CD1c-positive myeloid dendritic cell (primary cell): Measurements from ENCODE around the gene TCTN2.

ENCODE experiments used
- DNase-seq: peaks from one replicate; pipeline ENCODE4 v3.0.0-alpha.2; 2016; ENCODE audit errors: extremely low spot score

Gene TCTN2

DNA sequence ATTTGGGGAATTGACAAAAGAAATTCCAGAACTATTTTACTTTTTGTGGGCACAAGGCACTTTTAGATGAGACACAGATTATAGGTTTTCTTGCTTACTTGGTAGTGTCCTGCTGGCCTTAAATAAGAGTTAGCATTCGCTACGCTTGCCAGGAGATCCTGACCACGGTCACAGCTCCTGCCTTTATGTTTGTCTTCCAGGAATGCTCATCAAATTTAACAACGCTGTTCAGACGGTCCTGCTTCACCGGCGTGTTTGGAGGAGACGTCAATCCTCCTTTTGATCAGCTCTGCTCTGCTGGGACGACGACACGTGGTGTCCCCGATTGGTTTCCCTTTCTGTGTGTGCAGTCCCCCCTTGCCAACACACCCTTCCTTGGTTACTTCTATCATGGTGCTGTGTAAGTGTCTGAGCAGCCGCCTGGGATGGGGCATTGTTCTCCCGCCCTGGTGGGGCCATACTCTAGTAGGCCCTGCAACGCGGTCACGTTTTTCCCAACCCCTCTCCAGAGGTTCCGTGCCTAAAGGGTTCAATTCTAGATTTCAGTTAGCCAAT, 15.8 kb downstream of the TCTN2 start:
- no peak for DNase-seq

DNA sequence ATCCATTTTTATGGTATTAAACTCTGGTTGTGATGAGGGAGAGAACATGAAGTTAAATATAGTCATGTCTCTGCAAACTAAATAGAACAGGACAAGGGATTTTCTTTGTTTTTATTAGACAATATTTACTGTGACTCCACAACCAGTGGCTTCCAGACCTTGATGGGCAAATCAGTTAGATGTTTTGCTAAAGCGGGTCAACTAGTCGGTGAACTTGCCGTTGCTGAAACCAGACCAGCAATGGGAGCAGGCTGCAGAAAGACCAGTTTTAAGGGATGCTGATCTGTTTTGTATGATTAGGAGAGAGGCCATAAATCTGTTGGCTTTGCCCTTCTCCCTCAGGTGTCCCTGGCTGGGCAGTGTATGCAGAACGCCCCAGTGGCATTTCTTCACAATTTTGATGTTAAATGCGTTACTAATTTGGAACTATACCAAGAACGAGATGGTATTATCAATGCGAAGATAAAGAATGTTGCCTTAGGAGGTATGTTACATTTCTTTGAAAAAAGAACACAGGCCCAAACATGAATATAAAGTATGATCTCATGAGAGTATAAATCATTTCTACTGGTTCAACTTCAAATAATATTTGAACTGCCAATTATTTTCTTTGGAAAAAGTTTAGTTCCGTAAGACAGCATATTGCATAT, 19.4 kb downstream of the TCTN2 start:
- DNase-seq: no peak

DNA sequence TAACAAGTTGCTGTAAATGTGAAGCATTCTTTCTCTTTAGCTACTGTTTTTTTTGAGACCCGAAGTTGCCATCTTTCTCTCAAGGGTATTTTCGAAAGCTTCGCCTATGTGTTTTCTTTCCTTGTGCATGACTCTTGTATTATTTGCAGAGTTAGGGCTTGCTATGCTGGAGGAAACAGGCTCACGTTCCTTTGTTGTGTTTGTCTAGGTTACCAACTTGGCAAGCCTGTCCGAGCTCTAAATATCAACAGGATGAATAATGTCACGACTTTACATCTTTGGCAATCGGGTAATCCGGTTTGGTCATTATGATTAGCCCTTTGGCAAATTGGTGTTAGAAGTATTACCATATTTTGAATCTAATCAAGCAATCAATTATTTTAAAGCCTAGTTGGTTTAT, 25.3 kb downstream of the TCTN2 start:
- no peak for DNase-seq

DNA sequence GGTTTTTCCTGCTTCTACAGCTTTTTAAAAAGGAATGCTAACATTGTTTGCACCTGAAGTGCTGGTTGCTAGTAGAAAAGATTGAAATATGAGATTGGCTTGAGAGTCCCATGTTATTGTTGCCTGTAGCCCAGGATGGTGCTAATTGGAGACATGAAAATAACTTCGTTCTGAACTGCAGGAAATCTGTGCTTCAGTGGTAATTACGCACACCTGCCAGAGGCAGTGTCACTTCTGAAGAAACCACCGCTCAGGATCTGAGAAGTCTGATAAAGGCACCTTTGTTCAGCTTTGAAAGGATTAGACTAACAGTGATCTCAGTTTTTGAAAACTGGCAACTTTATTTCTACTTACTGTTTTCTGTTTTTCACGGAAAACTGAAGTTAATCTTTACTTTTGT, 25.7 kb downstream of the TCTN2 start:
- DNase-seq: no peak

DNA sequence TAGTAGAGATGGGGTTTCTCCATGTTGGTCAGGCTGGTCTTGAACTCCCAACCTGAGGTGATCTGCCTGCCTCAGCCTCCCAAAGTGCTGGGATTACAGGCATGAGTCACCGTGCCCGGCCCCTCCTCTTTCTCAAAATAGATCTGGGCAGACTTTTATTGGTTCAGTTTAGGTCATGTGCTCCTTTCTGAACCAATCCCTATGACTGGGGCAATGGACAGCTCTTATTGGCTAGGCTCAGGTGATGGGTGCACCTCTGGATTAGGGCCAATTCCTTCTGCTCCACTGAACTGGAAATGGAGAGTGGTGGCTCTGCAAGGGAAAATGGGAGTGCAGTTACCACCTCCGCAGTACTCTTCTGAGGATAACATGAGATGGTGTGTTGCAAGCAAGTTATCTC, 35.0 kb downstream of the TCTN2 start:
- no peak for DNase-seq

DNA sequence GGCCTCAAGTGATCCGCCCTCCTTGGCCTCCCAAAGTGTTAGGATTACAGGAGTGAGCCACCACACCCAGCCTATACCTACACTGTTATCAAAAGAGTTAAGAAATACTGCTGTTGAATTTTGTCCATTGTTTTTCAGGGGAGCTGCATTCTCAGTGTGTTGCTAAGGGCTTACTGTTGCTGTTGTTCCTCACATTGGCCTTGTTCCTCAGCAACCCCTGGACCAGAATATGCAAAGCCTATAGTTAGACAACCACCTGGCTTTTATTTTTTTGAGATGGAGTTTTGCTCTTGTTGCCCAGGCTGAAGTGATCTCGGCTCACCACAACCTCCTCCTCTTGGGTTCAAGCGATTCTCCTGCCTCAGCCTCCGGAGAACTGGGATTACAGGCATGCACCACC, 36.6 kb downstream of the TCTN2 start:
- DNase-seq: no peak

DNA sequence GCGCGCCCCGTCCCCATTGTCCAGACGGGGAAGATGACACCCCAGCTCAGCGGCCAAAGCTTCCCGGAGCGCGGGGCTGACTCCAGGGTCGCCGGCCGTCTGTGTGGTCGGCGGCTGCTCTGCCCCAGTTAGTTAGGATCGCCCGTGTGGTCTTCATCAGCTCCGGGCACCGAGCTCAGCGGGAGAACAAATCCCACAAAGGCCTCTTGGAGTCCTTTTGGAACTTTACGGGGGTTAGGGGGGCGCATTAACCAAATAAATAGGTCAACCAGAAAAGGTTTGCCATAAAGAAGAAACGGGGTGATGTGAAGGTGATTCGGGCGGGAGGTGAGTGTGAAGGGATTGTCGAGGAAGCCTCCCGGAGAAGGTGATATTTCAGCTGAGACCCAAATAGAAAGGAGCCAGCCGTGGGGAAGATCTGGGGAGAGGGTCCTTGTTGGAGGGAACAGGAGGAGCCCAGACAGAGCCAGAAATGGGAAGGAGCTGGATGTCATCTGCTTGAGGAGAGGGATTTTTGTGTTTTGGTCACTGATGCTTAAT, 41.9 kb downstream of the TCTN2 start:
- no peak for DNase-seq

DNA sequence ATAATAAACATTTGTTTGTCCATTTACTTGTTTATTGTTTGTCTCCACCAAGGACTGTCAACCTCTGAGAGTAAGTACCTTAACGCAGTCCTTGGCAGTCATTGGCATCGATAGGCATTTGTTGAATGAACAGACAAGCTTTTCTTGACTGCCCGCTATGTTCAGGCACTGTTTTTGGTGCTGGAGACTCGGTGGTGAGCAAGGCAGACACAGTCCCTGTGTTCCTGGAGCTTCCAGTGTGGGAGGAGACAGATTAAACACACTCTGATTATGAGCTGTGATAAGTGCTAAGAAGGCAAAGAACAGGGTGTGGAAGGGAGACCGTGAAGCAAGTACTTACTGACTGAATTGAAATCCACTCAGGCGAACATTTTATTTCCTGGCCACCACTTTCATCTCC, 42.5 kb downstream of the TCTN2 start:
- no peak for DNase-seq

DNA sequence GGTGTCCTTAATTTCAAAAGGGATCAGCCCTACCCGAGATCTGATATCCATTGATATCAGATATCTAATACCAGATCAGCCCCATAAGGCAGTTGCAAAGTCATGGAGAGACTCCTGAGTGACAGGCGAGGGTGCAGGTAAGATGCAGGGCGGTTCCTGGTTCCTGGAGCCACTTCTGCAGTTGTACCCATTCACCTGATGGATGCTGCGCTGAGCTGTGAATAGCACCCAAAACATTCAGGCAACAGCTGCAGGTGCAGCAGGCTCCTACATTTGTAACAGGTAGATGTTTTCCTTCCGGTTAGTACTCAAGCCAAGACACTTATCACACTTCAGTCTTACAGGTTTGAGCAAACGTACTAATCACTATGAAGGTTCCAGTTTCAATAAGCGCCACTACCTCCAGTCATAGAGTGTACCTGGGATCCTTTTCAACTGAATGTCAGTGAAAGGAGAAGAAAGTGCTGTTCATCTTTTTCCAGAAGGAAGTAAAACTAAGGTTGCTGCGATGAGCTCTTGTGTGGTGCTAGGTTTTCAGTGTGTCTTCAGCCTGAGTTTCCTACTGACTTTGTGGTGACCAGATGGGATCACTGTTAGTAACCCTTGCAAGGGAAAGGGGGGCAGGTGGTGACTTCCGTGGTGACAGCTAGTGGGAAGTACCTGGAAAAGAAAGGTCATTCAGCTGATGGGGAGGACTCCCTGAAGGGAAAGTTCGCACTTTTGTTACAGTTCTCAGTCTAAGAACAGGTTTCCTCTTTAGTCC, 43.1 kb downstream of the TCTN2 start:
- DNase-seq: peak; percentile 46

DNA sequence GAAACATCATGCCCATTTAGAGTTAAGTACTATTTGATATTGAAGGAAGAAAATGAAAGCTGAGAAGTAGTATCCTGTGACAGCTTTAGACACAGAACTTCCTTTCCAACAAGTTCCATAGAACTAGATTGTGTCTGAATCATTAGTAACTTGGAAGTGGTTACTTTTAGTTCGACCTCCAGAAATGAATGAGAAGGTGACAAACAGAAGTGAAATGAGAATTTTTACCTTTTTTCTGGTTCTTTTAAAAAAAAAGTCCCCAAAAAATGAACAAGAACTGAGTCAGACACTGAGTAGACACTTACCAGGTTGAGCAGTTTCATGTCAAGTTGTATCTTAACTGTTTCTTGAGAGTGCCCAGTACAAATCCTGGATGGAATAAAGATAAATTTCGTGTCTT, 44.3 kb downstream of the TCTN2 start:
- DNase-seq: peak; percentile 35

DNA sequence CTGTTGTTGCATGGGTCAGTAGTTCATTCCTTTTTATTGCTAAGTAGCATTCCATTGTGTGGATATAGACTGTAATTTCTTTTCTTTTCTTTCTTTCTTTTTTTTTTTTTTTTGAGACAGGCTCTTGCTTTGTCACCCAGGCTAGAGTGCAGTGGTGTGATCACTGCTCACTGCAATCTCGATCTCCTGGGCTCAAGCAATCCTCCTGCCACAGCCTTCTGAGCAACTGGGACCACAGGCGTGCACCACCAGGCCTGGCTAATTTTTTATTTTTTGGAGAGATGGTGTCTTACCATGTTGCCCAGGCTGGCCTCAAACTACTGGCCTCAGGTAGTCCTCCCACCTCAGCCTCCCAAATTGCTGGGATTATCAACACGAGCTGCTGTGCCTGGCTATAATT, 46.4 kb downstream of the TCTN2 start:
- DNase-seq: no peak

DNA sequence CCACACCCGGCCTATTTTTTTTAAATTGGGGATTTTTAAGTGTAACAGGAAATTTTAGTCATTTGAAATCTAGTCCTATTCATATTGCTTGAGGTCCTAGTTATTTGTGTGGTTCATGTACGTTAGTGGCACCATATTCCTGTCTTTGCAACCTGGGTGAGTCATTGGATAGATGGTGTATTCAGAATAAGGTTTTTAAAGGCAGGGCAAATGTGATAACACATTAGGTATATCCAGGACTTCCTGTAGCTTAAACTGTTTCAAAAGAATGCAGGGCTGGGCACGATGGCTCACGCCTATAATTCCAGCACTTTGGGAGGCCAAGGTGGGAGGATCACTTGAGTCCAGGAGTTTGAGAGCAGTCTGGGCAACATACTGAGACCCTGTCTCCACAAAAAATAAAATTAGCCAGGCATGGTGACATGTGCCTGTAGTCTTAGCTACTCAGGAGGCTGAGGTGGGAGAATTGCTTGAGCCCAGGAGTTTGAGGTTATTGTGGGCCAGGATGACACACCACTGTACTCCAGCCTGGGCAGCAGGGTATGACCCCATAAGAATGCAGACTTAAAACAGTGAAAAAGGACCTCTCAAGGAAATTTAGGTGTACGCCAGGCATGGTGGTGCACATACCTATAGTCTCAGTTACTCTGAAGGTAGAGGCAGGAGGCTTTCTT, 49.4 kb downstream of the TCTN2 start:
- DNase-seq: no peak

DNA sequence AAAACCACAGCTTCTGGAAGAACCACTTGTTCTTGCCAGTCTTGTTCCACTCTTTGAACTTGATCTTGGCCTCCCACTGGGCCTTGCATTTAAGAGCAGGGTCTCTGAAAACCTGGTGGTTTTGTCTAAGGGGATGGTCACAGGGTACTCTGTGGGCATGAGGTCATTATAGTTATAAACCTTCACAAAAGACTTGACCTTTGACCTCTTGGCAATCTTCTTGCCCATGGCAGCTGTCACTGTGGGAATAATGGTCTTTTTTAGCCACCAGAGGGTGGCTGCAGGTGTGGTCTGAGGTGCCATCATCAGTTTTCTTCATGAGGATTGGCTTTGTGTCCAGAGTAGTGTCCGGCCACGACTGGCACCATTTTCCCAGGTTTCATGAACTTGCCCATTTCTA, 50.3 kb downstream of the TCTN2 start:
- no peak for DNase-seq

DNA sequence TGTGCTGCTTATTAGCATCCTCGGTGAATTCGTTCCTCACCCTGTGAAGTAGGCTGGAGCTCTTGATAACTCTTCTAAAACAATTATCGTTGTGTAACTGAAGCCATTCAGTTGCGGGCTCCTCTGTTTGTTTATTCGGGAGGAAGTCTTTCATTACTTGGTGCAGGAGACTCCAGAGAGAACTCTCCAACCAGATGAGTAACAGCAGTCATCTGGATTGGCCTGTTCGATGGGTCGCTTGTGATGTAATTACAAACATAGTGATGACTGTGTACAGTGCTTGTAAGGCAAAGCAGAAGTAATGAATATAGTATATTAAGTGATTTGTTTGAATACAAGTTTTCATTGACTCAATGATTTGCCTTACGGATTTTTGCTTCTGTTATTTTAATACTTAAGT, 52.1 kb downstream of the TCTN2 start:
- DNase-seq: peak; percentile 13

DNA sequence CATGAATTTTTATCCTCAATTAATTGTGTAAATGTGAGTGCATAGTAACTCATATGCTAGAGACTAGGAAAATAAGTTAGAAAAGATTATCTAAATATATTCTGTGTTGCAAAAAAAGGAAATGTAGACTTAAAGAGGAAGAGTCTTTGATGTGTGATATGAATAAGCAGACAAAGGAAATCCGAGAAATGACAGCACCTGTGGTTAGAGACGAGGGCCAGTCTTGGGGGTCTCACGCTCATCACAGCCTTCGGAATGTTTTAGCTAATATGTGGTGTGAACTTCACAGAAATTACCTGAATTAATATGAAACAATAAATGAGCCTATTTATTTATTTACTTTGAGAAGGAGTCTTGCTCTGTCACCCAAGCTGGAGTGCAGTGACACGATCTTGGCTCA, 52.9 kb downstream of the TCTN2 start:
- DNase-seq: peak; percentile 16

DNA sequence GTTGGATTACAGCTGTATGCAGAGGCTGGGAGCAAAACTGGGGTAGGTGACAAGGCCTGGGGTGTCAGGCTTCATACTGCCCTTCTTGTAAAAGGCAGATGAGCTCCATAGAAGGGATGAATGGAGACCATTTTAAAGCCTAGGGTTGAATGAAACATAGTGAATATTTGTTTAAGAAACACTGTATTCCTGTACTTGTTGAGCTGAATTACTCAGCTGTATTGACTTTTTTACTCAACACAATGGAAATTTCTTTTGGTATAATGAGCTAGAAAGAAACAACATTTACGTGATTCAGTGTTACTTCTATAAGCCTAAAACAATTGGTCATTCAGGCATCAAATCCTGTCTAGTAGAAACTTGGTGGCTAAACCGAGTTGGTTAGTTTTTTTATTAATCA, 55.3 kb downstream of the TCTN2 start:
- DNase-seq: no peak

DNA sequence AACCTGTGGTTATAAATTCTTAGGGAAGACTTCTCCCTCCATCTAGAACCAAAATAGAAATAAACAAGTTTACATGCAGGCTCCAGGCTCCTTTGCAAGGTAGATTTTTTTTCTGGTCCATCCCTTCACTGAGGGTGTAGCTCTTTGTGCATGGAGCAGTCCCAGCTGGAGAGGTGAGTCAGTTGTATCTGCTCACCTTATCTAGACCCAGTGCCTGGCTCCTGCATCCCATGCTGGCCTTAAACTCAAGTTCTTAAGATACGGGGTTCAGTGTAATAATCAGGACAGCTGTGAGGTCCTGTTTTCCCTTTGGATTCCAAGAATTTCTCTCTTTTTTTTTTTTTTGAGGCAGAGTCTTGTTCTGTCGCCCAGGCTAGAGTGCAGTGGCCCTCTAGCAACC, 56.0 kb downstream of the TCTN2 start:
- DNase-seq: no peak

DNA sequence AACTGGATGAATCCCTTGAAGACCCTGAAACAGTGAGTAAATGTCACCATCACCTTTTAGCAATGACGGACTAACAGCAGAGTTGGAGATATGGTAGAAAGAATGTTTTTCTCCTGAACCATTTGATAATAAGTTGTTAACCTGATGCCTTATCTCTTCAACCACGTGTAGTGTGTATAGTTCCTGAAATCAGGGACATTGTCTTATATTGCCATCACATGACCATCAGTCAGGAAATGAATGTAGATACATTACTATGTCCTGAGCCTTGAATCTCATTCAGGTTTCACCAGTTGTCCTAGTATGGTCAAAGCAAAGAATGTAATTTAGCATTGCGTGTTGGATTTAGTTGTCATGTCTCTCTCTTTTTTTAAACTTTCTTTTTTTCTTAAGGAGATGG, 57.0 kb downstream of the TCTN2 start:
- DNase-seq: no peak

DNA sequence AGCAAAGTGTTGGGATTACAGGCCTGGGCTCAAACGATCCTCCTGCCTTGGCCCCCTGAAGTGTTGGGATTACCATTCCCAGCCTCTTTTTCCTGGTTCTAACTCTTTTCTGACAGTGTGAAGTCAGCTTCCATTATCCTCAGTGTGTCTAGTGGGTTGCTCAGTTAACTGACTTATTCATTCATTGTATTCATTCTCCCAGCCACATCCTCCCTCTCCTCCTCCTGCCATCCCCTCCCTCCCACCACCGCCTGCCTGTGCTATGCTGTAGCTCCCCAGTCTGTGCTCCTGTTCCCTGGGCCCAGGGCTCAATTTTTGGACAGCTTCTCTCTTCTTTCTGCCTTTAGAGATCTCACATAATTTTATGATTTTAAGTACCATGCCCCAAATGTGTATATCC, 60.7 kb downstream of the TCTN2 start:
- no peak for DNase-seq

DNA sequence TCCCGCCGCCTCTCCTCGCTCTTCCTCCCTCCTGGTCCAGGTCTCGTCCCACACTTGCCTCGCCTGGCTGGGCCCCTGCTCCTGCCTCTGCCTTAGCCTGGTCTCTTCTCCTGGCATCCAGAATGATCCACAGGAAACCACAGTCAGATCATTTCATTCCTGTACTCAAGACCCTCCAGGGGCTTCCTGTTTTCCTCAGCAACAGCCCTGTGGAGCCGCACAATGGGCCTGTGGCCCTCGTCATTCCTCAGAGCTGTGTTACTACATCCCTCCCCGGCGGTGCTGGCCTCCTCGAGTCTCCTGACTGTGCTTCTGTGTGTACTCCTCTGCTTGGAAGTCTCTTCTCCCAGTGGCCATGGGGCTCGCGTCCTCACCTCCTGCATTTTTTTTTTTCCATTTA, 61.3 kb downstream of the TCTN2 start:
- DNase-seq: no peak

DNA sequence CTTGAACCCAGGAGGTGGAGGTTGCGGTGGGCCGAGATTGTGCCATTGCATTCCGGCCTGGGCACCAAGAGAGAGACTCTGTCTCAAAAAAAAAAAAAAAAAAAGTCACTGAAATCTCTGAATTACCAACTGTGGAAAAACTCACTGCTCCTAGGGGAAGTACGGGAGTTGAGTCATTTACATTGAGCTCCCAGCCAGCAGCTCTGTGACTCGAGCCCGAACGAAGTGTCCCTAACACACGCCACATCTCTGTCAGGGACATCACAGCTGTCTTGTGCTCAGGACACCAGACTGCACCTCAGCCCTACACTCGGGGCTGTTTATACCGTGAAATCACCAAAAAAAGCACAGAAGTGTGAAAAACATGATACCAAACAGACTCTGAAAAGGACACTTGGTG, 62.3 kb downstream of the TCTN2 start:
- no peak for DNase-seq

DNA sequence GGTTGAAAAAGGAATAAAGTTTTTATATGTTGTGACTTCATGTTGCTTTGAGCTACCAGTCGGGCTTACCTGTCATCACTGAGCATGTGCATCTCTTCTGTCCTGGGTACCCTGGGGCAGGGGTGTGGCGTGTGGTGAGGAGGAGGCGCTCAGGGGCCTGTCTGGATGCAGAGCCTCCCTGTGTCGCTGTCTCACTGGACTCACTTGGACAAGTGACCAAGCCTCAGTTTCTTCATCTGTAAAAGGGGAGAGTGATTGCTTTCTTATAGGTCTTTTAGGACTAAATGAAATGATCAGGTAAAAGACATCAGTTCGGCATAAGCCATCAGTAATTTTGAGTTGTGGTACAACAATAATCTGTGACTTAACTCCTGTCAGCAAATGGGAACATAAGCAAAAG, 63.4 kb downstream of the TCTN2 start:
- no peak for DNase-seq
